IMR-90 (cell line): ENCODE data around the gene PRELID2.

Experiments used
- BHLHE40 ChIP-seq: fragments of 150-350 bp; IDR thresholded peaks from 2 replicates; pipeline ENCODE4 v1.6.1; 2016; ENCODE audit warnings: mild to moderate bottlenecking, low read depth, low read length
- CEBPB ChIP-seq: IDR thresholded peaks from 2 replicates; pipeline ENCODE4 v1.6.1; 2012; ENCODE audit warnings: low read depth, low read length, improper control_type of control experiment
- CTCF ChIP-seq: conservative IDR thresholded peaks from 2 replicates; pipeline ENCODE4 v1.5.1; 2012; ENCODE audit warnings: mild to moderate bottlenecking, low read depth, low read length, improper control_type of control experiment
- ELK1 ChIP-seq: fragments of 150-350 bp; IDR thresholded peaks from 2 replicates; pipeline ENCODE4 v1.6.1; 2016; ENCODE audit warnings: low read depth, mild to moderate bottlenecking, low read length, moderate library complexity, borderline replicate concordance
- FOS ChIP-seq: fragments of 150-350 bp; IDR thresholded peaks from 2 replicates; pipeline ENCODE4 v1.6.1; 2016; ENCODE audit warnings: low read depth, low read length
- MXI1 ChIP-seq: IDR thresholded peaks from 2 replicates; pipeline ENCODE4 v1.6.1; 2012; ENCODE audit warnings: low read depth, mild to moderate bottlenecking, low read length, moderate library complexity, borderline replicate concordance
- NFE2L2 ChIP-seq: fragments of 150-350 bp; IDR thresholded peaks from 2 replicates; pipeline ENCODE4 v1.6.1; 2016; ENCODE audit warnings: low read depth, mild to moderate bottlenecking, low read length
- POLR2A ChIP-seq: IDR thresholded peaks from 2 replicates; pipeline ENCODE4 v1.6.1; 2012; ENCODE audit warnings: mild to moderate bottlenecking, low read depth, low read length
- RAD21 ChIP-seq: IDR thresholded peaks from 2 replicates; pipeline ENCODE4 v1.6.1; 2012; ENCODE audit warnings: low read length, improper control_type of control experiment
- RFX5 ChIP-seq: IDR thresholded peaks from 2 replicates; pipeline ENCODE4 v1.8.0; 2012; ENCODE audit warnings: low read depth, mild to moderate bottlenecking, low read length, moderate library complexity
- USF2 ChIP-seq: fragments of 150-350 bp; IDR thresholded peaks from 2 replicates; pipeline ENCODE4 v1.6.1; 2017; ENCODE audit warnings: mild to moderate bottlenecking, antibody characterized with exemption, low read length, low read depth

GRCh38 chr5:145787001-145787400 lies 48.1 kb downstream of the PRELID2 start:
- TF ChIP-seq CTCF = no peak
- no peak for TF ChIP-seq POLR2A
- TF ChIP-seq CEBPB = peak; percentile 48
- TF ChIP-seq FOS = no peak
- TF ChIP-seq ELK1 = no peak
- no peak for TF ChIP-seq USF2
- no peak for TF ChIP-seq RFX5
- TF ChIP-seq NFE2L2 = no peak
- no peak for TF ChIP-seq MXI1
- no peak for TF ChIP-seq RAD21
- TF ChIP-seq BHLHE40 = no peak
